Muscle layer of colon (tissue), 2 donors: ENCODE data around the gene NECAB3.

Experiments used
- H3K27ac ChIP-seq: one replicate; pipeline ENCODE4 v1.7.0; 2013; ENCODE audit warnings: low read depth, mild to moderate bottlenecking, low read length, moderate library complexity
- H3K27me3 ChIP-seq, 2 donors: one replicate each; pipeline ENCODE4 v1.7.0; 2013; ENCODE audit warnings: low read length in 2 of 2, mild to moderate bottlenecking in 2 of 2; ENCODE audit not compliant: insufficient read depth in 2 of 2, control insufficient read depth in 1 of 2
- H3K36me3 ChIP-seq: one replicate; pipeline ENCODE4 v1.7.0; 2013; ENCODE audit warnings: mild to moderate bottlenecking, low read length; ENCODE audit not compliant: insufficient read depth
- H3K4me1 ChIP-seq: one replicate; pipeline ENCODE4 v1.7.0; 2013; ENCODE audit warnings: mild to moderate bottlenecking, low read length; ENCODE audit not compliant: insufficient read depth
- H3K4me3 ChIP-seq, 2 donors: one replicate each; pipeline ENCODE4 v1.7.0; 2013; ENCODE audit warnings: low read length in 2 of 2, low read depth in 1 of 2, mild to moderate bottlenecking in 1 of 2, moderate library complexity in 1 of 2
- H3K9ac ChIP-seq: one replicate; pipeline ENCODE4 v1.7.0; 2013; ENCODE audit warnings: low read length
- H3K9me3 ChIP-seq: one replicate; pipeline ENCODE4 v1.7.0; 2013; ENCODE audit warnings: mild to moderate bottlenecking, low read length
- donor health status: abdominal sarcoma.
- donor health status: Adenocarcinoma of cecum.

NECAB3 gene

DNA sequence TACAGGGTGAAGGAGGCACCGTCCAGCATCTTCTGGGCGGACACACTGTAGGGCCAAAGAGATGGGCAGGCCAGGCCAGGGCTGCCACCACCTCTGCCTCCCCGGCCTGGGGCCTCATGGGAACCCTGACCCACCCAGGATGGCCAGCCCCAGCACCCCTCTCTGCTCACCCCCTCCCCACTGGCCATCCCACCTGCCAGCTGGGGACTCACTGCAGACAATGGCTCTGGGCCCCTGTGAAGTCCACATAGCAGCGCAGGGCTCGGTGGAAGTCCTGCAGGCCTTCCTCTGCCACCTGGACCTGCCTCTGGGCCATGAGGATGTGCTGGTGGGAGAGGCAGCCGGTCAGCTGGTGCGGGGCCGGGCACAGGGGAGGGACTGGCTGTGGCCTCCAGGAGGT is 15.7 kb downstream of the NECAB3 start:
- no peak overlapping the region for H3K4me3 ChIP-seq

DNA sequence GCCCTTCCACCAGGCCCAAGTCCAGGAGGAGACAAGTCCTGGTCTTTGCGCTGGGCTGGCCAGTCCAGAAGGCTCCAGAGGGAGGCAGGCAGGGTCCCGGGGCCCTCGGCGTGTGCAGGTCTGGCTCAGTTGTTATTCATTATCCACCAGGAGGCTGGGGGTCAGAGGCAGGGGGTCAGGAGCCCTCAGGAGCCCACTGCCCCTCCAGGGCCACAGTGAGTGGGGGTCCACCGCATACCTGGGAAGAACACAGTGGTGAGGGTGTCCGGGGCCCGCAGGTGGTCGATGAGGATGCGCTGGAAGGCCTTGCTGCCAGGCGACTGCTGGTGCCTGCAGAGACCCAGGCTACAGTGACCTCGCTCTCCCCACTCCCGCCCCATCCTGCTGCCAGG is 16.5 kb downstream of the NECAB3 start:
- H3K9me3 ChIP-seq = no peaks in the 10 kb centered on the region
- no peaks in the 10 kb centered on the region for H3K27me3 ChIP-seq
- peaks cover 34% of the 10 kb centered on the region for H3K36me3 ChIP-seq
- H3K27ac ChIP-seq = no peak overlapping the region
- no peak overlapping the region for H3K9ac ChIP-seq
- H3K4me3 ChIP-seq = no peak overlapping the region
- peaks cover 16% of the 10 kb centered on the region for H3K4me1 ChIP-seq

More for the DNA sequence above, 15.7 kb downstream of the NECAB3 start:
- Histone ChIP-seq H3K36me3 (peaks cover 34% of the 10 kb centered on the region), H3K4me1 (peaks cover 17% of the 10 kb centered on the region), H3K9me3 (no peaks in the 10 kb centered on the region), H3K9ac (no peak overlapping the region), H3K27ac (no peak overlapping the region), H3K27me3 (no peaks in the 10 kb centered on the region)

DNA sequence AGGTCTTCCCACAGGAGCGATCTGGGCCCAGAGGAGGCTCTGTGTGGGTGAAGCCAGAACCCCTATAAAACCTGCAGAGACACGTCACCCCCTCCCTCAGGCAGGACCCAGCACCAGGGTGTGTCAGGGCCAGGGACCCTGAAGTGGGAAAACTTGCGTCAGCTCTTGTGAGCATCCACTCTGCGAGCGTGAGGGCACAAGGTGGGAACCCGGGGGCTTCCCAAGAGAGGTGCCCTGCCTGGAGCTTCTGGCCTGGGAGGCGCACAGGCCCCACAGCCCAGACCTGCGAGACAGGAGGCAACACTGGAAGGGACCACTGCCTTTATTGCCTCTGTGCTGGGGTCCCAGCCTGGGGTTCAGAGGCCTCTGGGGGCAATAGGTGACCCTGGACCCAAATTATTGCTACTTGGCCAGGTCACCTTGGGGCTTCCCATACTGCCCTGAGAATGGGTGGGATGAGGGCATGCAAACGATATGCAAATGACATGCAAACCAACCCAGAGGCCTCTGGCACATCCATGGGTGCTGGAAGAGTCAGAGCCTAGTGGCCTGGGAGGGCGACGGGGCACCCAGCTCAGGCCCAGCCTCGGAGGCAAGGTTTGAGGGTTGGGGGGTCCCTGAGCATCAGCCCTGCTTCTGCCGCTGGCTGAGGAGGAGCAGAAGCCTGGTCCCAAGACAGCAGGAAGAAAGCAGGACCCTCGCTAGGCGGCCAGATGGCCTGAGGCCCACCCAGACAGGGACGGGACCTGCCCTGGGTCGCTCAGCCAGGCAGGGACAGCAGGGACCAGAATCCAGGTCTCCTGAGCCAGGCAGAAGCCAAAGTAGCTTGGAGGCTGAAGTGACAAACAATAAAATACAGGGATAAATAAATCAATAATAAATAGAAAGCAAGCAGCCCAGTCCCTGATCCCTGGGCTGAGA is 17.2 kb downstream of the NECAB3 start:
- Histone ChIP-seq H3K9me3 (no peaks in the 10 kb centered on the region), H3K36me3 (peaks cover 34% of the 10 kb centered on the region), H3K27me3 (no peaks in the 10 kb centered on the region), H3K9ac (no peak overlapping the region), H3K27ac (no peak overlapping the region), H3K4me1 (peaks cover 9% of the 10 kb centered on the region), H3K4me3 (no peak overlapping the region)

DNA sequence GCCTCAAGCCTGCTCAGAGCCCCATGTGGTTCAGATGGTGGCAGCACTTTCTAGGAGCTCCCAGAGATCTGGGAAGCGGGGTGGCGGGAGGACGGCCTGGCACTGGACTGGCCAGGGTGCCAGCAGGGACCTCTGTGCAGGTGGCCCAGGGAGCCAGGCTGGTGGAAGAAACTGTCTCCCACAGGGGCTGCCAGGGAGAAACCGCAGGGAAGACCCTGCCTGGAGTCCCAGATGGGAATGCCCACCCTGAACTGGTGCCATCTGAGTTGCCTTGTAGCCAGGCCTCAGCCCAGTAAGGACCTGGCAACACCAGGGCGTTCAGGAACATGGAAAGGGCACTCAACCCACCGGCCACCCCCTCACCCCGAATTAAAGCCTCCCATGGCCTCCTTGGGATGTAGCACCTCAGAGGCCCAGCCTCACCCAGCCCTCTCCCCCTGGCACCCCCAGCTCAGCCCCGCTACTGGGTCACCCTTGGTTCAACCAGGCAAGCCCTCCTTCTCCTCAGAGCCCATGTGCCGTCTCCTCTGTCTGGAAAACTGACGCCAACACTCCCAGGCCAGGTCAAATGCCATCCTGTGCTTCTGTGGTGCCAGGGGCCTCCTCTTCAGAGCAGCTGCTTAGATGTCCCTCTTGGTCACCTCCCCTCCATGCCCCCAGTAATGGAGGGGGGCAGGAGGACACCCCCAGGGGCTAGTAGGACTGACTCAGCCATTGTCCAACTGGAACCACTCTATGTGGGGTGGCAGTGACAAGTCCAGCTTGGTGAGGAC is 18.0 kb downstream of the NECAB3 start:
- Histone ChIP-seq H3K4me3 (no peak overlapping the region), H3K27me3 (no peaks in the 10 kb centered on the region), H3K27ac (no peak overlapping the region), H3K4me1 (peaks cover 9% of the 10 kb centered on the region), H3K36me3 (peaks cover 34% of the 10 kb centered on the region), H3K9ac (no peak overlapping the region), H3K9me3 (no peaks in the 10 kb centered on the region)

DNA sequence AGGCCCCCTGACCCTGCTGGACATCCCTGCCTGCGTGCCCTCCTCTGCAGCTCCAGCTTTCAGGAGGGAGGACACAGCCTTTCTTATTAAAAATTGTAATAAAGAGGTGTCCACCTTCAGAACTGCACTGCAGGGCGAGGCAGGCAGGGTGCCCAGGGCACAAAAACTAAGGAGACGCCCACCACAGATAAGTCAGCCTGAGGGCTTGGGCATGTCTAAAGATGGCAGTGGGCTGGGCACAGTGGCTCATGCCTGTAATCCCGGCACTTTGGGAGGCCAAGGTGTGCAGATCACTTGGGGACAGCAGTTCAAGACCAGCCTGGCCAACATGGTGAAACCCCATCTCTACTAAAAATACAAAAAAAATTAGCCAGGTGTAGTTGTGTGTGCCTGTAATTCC is 19.1 kb downstream of the NECAB3 start:
- H3K9me3 ChIP-seq = no peaks in the 10 kb centered on the region
- H3K4me1 ChIP-seq = peaks cover 9% of the 10 kb centered on the region
- no peak overlapping the region for H3K27ac ChIP-seq
- H3K9ac ChIP-seq = no peak overlapping the region
- no peak overlapping the region for H3K4me3 ChIP-seq
- no peaks in the 10 kb centered on the region for H3K27me3 ChIP-seq
- H3K36me3 ChIP-seq = peaks cover 34% of the 10 kb centered on the region

DNA sequence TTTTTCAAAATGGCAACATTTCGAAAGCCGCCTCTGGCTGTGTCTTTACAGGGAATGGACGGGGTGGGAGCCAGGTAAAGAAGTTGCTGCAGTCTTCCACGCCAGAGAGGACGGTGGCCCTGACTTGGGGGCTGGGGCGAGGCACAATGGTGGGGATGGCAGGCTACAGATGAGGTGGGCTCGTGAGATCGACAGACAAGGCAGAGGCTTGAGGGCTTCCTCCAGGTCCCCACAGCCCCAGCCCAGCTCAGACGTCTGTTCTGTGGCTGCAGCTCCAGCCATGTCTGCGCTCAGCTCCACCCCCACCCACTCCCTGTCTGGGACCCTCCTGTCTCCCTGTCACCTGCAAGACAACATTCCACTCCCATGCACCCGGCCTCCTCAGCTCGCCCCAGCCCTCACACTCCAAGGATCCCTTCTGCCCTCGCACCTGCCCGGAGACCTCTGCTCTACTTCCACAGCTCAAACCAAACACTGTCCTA is 19.5 kb downstream of the NECAB3 start:
- H3K4me1 ChIP-seq = peaks cover 12% of the 10 kb centered on the region
- H3K27ac ChIP-seq = no peak overlapping the region
- H3K27me3 ChIP-seq = no peaks in the 10 kb centered on the region
- no peak overlapping the region for H3K4me3 ChIP-seq
- peaks cover 30% of the 10 kb centered on the region for H3K36me3 ChIP-seq
- H3K9me3 ChIP-seq = no peaks in the 10 kb centered on the region
- H3K9ac ChIP-seq = no peak overlapping the region

DNA sequence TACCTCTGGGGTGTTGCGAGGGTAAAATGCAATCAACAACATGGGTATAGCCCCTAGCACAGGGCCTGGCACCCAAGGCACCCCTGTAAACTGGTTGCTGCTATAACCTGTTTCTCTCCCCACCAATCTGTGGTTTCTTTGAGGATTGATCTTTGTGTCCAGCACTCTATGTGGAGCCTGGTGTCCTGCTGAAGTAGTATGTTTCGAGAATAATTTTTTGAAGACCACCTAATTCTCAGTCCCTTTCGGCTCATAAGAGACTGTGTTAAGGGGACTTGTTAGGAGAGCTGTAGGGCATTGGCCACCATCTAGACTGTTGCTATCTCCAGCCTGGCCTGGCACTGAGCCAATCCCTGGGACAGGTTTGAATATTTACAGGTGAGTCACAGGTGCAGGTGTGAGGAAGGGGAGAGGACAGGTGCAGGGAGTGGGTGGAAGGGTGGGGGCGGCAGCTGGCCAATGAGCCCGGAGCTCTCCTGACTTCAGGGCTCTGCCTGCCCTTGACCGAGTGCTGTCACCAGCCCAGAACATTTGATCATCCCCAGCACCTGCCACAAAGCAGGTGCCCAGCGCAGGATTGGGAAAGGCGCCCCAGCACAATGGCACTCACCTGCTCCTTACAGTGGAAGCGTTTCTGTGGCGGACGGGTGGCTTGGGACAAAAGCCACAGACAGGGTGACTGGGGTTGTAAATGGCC is 20.2 kb downstream of the NECAB3 start:
- Histone ChIP-seq H3K27me3 (no peaks in the 10 kb centered on the region), H3K9ac (peak overlapping the region; percentile 28), H3K9me3 (no peaks in the 10 kb centered on the region), H3K27ac (no peak overlapping the region), H3K4me3 (peak overlapping the region in 1 of 2 donors; percentile 54), H3K36me3 (peaks cover 23% of the 10 kb centered on the region), H3K4me1 (peaks cover 18% of the 10 kb centered on the region)

DNA sequence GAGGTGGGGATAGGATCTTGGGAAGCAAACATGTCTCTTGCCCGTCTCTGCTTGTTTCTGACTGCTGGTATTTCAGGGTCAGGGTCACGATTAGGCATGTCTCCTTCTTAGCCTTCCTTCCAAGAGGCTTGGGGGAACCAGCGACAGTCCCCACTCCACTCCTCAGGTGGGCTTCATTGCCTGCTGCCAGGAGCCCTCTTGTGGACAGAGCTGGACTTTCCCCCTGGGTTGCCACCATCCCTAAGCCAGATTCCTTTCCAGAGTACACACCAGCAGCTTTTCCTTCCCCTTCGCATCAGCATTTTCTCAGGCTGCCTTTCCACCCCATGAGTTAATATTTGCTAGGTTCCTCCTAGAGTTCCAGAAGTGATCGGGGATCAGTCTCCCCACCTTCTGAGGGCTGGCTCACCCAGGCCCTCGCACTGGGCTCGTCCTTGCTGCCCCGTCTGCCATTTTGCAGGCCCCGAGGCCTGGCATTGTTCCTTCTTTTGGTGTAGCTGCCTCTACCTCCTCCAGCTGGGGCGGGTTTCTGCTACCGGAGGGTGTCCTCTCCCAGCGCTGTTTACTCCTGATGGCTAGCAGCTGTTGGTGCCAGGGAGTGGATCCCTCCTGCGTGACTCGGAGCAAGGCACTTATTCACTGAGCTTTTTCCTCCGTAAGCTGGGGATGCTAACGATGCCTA is 20.9 kb downstream of the NECAB3 start:
- peak overlapping the region; percentile 28 for H3K9ac ChIP-seq
- peaks cover 16% of the 10 kb centered on the region for H3K36me3 ChIP-seq
- H3K27ac ChIP-seq = no peak overlapping the region
- H3K4me3 ChIP-seq = peak overlapping the region in 1 of 2 donors; percentile 54
- no peaks in the 10 kb centered on the region for H3K9me3 ChIP-seq
- H3K4me1 ChIP-seq = peaks cover 25% of the 10 kb centered on the region
- H3K27me3 ChIP-seq = no peaks in the 10 kb centered on the region

DNA sequence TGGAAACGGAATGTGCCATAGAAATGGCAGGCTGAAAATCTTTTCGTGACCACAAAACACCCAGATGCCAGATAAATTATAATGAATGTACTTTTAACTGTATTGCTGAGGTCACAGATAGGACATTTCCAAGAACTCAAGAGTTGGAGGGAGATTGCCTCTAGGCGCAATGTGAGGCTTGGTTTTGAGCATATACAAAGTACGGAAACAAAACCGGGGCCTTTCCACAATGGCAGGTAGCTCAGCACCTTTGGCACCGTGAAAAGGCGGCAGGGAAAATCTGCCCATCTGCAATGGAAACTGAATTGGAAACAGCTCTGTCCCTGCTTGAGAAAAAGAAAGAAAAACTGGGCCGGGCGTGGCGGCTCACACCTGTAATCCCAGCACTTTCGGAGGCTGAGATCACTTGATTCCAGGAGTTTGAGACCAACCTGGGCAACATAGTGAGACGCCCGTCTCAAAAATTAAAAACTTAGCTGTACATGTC is 22.6 kb downstream of the NECAB3 start:
- Histone ChIP-seq H3K9ac (no peak overlapping the region), H3K27ac (no peak overlapping the region), H3K36me3 (peaks cover under 1% of the 10 kb centered on the region), H3K27me3 (no peaks in the 10 kb centered on the region), H3K9me3 (no peaks in the 10 kb centered on the region), H3K4me3 (no peak overlapping the region), H3K4me1 (peaks cover 40% of the 10 kb centered on the region)

DNA sequence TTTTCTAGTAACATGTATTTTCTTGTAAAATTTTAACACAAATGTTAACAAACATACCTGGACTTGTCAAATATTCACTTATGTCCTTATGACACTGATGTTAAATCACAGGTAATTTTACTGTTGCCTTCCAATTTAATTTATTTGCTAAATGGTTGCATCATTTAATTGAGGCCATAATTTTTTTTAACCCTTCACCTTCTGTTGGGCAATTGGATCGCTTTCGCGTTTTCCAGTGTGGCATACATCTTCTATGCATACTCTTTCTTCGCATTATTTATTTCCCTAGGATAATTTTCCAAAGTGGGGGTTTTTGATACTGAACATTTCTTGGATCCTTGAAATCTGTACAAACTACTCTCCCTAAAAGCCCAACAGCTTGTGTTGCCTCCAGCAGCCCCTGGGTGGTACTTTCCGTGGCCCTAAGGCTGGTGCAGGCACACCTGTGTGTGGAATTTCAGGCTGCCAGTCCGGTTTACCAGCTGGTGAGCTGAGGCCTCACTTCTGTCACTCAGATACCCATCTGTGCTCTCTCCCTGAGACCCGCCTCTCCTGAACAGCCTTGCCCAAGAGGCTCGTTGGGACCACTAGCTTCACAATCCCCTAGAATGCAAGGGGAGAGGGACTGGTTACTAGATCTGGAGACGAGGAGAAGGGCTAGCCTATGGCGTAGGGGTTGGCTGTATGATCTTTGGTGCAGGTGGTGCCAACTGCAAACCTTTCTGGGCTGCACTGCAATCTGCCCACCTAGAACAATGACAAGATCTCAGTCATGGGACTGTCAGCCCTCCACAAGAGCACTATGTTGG is 23.3 kb downstream of the NECAB3 start:
- Histone ChIP-seq H3K4me3 (no peak overlapping the region), H3K9me3 (no peaks in the 10 kb centered on the region), H3K27ac (no peak overlapping the region), H3K4me1 (peaks cover 40% of the 10 kb centered on the region), H3K36me3 (no peaks in the 10 kb centered on the region), H3K27me3 (no peaks in the 10 kb centered on the region), H3K9ac (no peak overlapping the region)
